PC-9 (cell line): Measurements from ENCODE around the gene SERPINC1.

Experiments used
- CTCF ChIP-seq: fragments of 200-600 bp; sonication (generic); conservative IDR thresholded peaks from 2 replicates; pipeline ENCODE4 v1.6.1; 2017; ENCODE audit warnings: mixed run types, antibody characterized with exemption, mild to moderate bottlenecking, moderate library complexity
- EZH2 ChIP-seq: fragments of 200-600 bp; sonication (generic); IDR thresholded peaks from 2 replicates; pipeline ENCODE4 v1.8.0; 2017; ENCODE audit warnings: antibody characterized with exemption, low read depth

DNA sequence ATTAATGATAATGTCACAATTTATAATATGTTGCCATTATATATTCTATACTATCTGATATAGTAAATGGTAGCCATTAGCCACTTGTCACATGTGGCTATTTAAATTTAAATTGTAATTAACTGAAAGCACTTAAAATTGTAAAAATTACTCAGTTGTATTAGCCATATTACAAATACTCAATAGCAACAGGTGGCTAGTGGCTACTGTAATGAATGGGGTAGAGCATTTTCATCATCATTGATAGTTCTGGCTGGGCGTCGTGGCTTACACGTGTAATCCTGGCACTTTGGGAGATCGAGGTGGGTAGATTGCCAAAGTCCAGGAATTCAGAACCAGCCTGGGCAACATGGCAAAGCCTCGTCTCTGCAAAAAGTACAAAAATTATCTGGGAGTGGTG, 32.4 kb downstream of the SERPINC1 start:
- TF ChIP-seq CTCF (no peak), EZH2 (no peak)
